OCI-LY3 (cell line): ENCODE data around the gene PIK3C2G.

Experiments
- H2AFZ ChIP-seq: fragments of 200-600, 300-600 bp; shearing (Covaris generic); 2 replicates; pipeline ENCODE4 v1.6.0; 2014; ENCODE audit warnings: antibody characterized with exemption, low read depth, low read length
- H3K27ac ChIP-seq: fragments of 200-600, 300-600 bp; sonication (generic); 2 replicates; pipeline ENCODE4 v1.5.1; 2014; ENCODE audit warnings: mild to moderate bottlenecking, low read length, moderate library complexity, mixed read lengths
- H3K27me3 ChIP-seq: fragments of 200-600, 300-600 bp; sonication (generic); 2 replicates; pipeline ENCODE4 v1.6.1; 2014; ENCODE audit warnings: low read depth, low read length, mixed read lengths
- H3K36me3 ChIP-seq: fragments of 200-600, 300-600 bp; sonication (generic); replicated peaks from 2 replicates; pipeline ENCODE3; 2014; ENCODE audit warnings: low read depth, low read length, mixed read lengths
- H3K4me1 ChIP-seq: fragments of 300-600, 200-600 bp; sonication (generic); 2 replicates; pipeline ENCODE4 v1.6.1; 2014; ENCODE audit warnings: low read length, mixed read lengths
- H3K4me2 ChIP-seq: fragments of 200-600, 300-600 bp; sonication (generic); 2 replicates; pipeline ENCODE4 v1.6.1; 2014; ENCODE audit warnings: low read length, mixed read lengths
- H3K4me3 ChIP-seq: fragments of 300-600, 200-600 bp; sonication (generic); 2 replicates; pipeline ENCODE4 v1.5.1; 2014; ENCODE audit warnings: antibody characterized with exemption, mild to moderate bottlenecking, low read length, moderate library complexity
- H3K79me2 ChIP-seq: fragments of 300-600, 200-600 bp; shearing (Covaris generic); 2 replicates; pipeline ENCODE4 v1.6.1; 2014; ENCODE audit warnings: mild to moderate bottlenecking, low read length, mixed read lengths
- H3K9ac ChIP-seq: fragments of 300-600, 200-600 bp; shearing (Covaris generic); 2 replicates; pipeline ENCODE4 v1.6.0; 2014; ENCODE audit warnings: mild to moderate bottlenecking, low read length, moderate library complexity
- H3K9me3 ChIP-seq: fragments of 200-600, 300-600 bp; shearing (Covaris generic); 2 replicates; pipeline ENCODE4 v1.6.1; 2014; ENCODE audit warnings: low read length, mixed read lengths; ENCODE audit not compliant: insufficient read depth
- H4K20me1 ChIP-seq: fragments of 200-600, 300-600 bp; sonication (generic); 2 replicates; pipeline ENCODE4 v1.6.1; 2016; ENCODE audit warnings: low read length, mixed read lengths; ENCODE audit not compliant: insufficient read depth
- CTCF ChIP-seq: fragments of 200-600, 300-600 bp; sonication (generic); IDR thresholded peaks from 2 replicates; pipeline ENCODE4 v1.5.1; 2014; ENCODE audit warnings: antibody characterized with exemption, low read length, low read depth
- EZH2phosphoT487 ChIP-seq: fragments of 200-600 bp; shearing (Covaris generic); IDR thresholded peaks from 2 replicates; pipeline ENCODE4 v1.6.1; 2018; ENCODE audit warnings: antibody characterized with exemption, mixed run types, low read depth

PIK3C2G gene

GRCh38 chr12:18294889-18295288, 33.6 kb downstream of the PIK3C2G start:
- Histone ChIP-seq H3K4me1 (0 out of 2 replicates have a peak, but pooled peaks cover 3% of the 10 kb centered on the region), H3K36me3 (no peaks in the 10 kb centered on the region), H3K79me2 (no peaks in the 10 kb centered on the region), H3K4me2 (no peak overlapping the region), H3K9me3 (no peaks in the 10 kb centered on the region), H3K4me3 (no peak overlapping the region), H4K20me1 (no peaks in the 10 kb centered on the region), H2AFZ (no peak overlapping the region), H3K27me3 (no peaks in the 10 kb centered on the region), H3K9ac (no peak overlapping the region), H3K27ac (no peak overlapping the region)
- TF ChIP-seq EZH2phosphoT487 (no peak), CTCF (no peak)

GRCh38 chr12:18296201-18296908, 35.0 kb downstream of the PIK3C2G start:
- Histone ChIP-seq H3K79me2 (no peaks in the 10 kb centered on the region), H3K27me3 (no peaks in the 10 kb centered on the region), H4K20me1 (no peaks in the 10 kb centered on the region), H3K27ac (no peak overlapping the region), H3K9ac (peak overlapping the region; percentile 55), H3K4me3 (peak overlapping the region; percentile 76), H3K4me2 (peak overlapping the region; percentile 86), H3K36me3 (no peaks in the 10 kb centered on the region), H2AFZ (peak overlapping the region; percentile 95), H3K9me3 (peaks cover 6% of the 10 kb centered on the region; the same call in 1 of the 2 replicates), H3K4me1 (0 out of 2 replicates have a peak, but pooled peaks cover 3% of the 10 kb centered on the region)
- TF ChIP-seq EZH2phosphoT487 (no peak), CTCF (no peak)

GRCh38 chr12:18296909-18297280, 35.6 kb downstream of the PIK3C2G start:
- Histone ChIP-seq H3K9ac (peak overlapping the region; percentile 55), H3K27ac (no peak overlapping the region), H3K27me3 (no peaks in the 10 kb centered on the region), H4K20me1 (no peaks in the 10 kb centered on the region), H2AFZ (peak overlapping the region; percentile 95), H3K9me3 (peaks cover 10% of the 10 kb centered on the region), H3K4me3 (peak overlapping the region; percentile 76), H3K79me2 (no peaks in the 10 kb centered on the region), H3K36me3 (no peaks in the 10 kb centered on the region), H3K4me2 (peak overlapping the region; percentile 86), H3K4me1 (0 out of 2 replicates have a peak, but pooled peaks cover 3% of the 10 kb centered on the region)
- TF ChIP-seq EZH2phosphoT487, result no peak
- TF ChIP-seq CTCF, result no peak

- H2AFZ ChIP-seq, result no peak overlapping the region
- H3K4me2 ChIP-seq, result no peak overlapping the region
- H4K20me1 ChIP-seq, result no peaks in the 10 kb centered on the region
- TF ChIP-seq CTCF (no peak), EZH2phosphoT487 (no peak)
- peaks cover 11% of the 10 kb centered on the region for H3K9me3 ChIP-seq
- 0 out of 2 replicates have a peak, but pooled peaks cover 3% of the 10 kb centered on the region for H3K4me1 ChIP-seq
- H3K36me3 ChIP-seq, result no peaks in the 10 kb centered on the region
- H3K27me3 ChIP-seq, result no peaks in the 10 kb centered on the region
- H3K27ac ChIP-seq, result no peak overlapping the region
- no peaks in the 10 kb centered on the region for H3K79me2 ChIP-seq
- no peak overlapping the region for H3K9ac ChIP-seq
- H3K4me3 ChIP-seq, result no peak overlapping the region
Measured at GRCh38 chr12:18297902-18298301, 36.6 kb downstream of the PIK3C2G start.
